PFSK-1 (cell line): ENCODE measurements around the gene MEIS3.

ENCODE experiments used
- POLR2AphosphoS5 ChIP-seq: IDR thresholded peaks from 2 replicates; pipeline ENCODE4 v1.6.1; 2012; ENCODE audit warnings: low read depth, mild to moderate bottlenecking, control low read depth, low read length, moderate library complexity
- REST ChIP-seq, 2 experiments: IDR thresholded peaks; 2 replicates each; pipeline versions ENCODE4 v1.6.1 to v1.8.0; 2011 to 2012; ENCODE audit warnings: low read depth in 2 of 2, low read length in 2 of 2, control low read depth in 1 of 2, inconsistent platforms in 1 of 2, mild to moderate bottlenecking in 1 of 2, moderate library complexity in 1 of 2; ENCODE audit not compliant: insufficient read depth in 1 of 2
- SIN3A ChIP-seq: IDR thresholded peaks from 2 replicates; pipeline ENCODE4 v1.6.1; 2012; ENCODE audit warnings: mild to moderate bottlenecking, low read length, moderate library complexity, borderline replicate concordance; ENCODE audit not compliant: insufficient read depth
- TAF1 ChIP-seq: IDR thresholded peaks from 2 replicates; pipeline ENCODE4 v1.6.1; 2012; ENCODE audit warnings: low read length, control low read depth, borderline replicate concordance; ENCODE audit not compliant: insufficient read depth

GRCh38 chr19:47422417-47423163 lies 3.3 kb upstream of the MEIS3 start:
- TF ChIP-seq REST (IDR thresholded peaks at IDR 0.05; ENCODE audit: insufficient read depth in 1 of 2, low read depth in 2 of 2, low read length in 2 of 2) (no peak), TAF1 (no peak), POLR2AphosphoS5 (no peak), SIN3A (no peak)
